Measurements from ENCODE around the gene CCDC69. TPM values are rescaled to one million over a fixed set of nuclear protein-coding genes. Genes with fewer than 3 reads are reported as not detected.

Gene CCDC69
- total RNA-seq, 6 experiments from 2014 or later, result 0.43 to 1.1 (median 0.71) TPM

DNA sequence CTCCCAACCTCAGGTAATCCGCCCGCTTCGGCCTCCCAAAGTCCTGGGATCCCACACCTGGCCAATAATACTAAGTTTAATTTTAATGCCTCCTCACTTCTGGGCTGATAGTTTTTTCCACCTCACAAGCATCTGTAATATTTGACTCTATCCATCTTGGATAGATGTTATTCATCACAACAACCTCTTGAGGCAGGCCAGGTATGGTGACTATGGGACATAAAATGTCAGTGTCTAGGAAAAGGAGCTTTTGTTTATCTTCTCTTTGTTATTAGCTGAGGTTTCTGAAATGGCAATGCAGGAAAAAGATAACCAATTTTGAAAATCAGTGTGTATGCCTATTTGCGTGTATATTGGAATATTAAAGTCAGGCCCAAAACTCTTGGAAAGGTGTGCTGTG, 1.2 kb upstream of the CCDC69 start:
- no peak for DNase-seq
- H3K27ac Mint-ChIP-seq, result no peak overlapping the region
- H3K36me3 Mint-ChIP-seq (ENCODE audit: low read depth), result no peaks in the 10 kb centered on the region
- H3K27me3 Mint-ChIP-seq (ENCODE audit: insufficient read depth), result peaks cover 12% of the 10 kb centered on the region; the same call in 1 of the 2 replicates
- H3K9me3 Mint-ChIP-seq, result no peaks in the 10 kb centered on the region
- H3K4me1 Mint-ChIP-seq (ENCODE audit: low read depth), result peaks cover 13% of the 10 kb centered on the region
- no peak overlapping the region for H3K4me3 Mint-ChIP-seq
- TF ChIP-seq, protein P1, sequence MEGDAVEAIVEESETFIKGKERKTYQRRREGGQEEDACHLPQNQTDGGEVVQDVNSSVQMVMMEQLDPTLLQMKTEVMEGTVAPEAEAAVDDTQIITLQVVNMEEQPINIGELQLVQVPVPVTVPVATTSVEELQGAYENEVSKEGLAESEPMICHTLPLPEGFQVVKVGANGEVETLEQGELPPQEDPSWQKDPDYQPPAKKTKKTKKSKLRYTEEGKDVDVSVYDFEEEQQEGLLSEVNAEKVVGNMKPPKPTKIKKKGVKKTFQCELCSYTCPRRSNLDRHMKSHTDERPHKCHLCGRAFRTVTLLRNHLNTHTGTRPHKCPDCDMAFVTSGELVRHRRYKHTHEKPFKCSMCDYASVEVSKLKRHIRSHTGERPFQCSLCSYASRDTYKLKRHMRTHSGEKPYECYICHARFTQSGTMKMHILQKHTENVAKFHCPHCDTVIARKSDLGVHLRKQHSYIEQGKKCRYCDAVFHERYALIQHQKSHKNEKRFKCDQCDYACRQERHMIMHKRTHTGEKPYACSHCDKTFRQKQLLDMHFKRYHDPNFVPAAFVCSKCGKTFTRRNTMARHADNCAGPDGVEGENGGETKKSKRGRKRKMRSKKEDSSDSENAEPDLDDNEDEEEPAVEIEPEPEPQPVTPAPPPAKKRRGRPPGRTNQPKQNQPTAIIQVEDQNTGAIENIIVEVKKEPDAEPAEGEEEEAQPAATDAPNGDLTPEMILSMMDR (IDR thresholded peaks at IDR 0.05), result no peak

DNA sequence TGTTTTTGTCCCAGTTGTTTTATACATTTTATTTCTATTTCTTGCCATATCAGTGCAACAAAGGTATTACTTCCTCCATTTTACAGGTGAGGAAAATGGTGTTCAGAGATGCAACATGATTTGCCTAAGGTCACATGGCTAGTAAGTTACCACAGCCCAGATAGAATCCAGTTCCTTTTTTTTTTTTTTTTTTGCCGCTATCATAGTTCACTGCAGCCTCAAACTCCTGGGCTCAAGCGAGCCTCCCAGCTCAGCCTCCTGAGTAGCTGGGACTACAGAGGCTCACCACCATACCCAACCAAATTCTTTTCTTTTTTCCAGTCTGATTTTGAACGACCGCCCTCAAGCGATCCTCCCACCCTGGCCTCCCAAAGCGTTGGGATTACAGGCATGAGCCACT, 480 bp upstream of the CCDC69 start:
- H3K4me1 Mint-ChIP-seq (ENCODE audit: low read depth), result peaks cover 13% of the 10 kb centered on the region
- H3K4me3 Mint-ChIP-seq, result peak overlapping the region; percentile 84; the same call in 1 of the 2 replicates
- no peak for DNase-seq
- no peaks in the 10 kb centered on the region for H3K36me3 Mint-ChIP-seq (ENCODE audit: low read depth)
- TF ChIP-seq, protein P1 (IDR thresholded peaks at IDR 0.05), result no peak
- no peaks in the 10 kb centered on the region for H3K9me3 Mint-ChIP-seq
- H3K27me3 Mint-ChIP-seq (ENCODE audit: insufficient read depth), result peaks cover 12% of the 10 kb centered on the region; the same call in 1 of the 2 replicates
- no peak overlapping the region for H3K27ac Mint-ChIP-seq

DNA sequence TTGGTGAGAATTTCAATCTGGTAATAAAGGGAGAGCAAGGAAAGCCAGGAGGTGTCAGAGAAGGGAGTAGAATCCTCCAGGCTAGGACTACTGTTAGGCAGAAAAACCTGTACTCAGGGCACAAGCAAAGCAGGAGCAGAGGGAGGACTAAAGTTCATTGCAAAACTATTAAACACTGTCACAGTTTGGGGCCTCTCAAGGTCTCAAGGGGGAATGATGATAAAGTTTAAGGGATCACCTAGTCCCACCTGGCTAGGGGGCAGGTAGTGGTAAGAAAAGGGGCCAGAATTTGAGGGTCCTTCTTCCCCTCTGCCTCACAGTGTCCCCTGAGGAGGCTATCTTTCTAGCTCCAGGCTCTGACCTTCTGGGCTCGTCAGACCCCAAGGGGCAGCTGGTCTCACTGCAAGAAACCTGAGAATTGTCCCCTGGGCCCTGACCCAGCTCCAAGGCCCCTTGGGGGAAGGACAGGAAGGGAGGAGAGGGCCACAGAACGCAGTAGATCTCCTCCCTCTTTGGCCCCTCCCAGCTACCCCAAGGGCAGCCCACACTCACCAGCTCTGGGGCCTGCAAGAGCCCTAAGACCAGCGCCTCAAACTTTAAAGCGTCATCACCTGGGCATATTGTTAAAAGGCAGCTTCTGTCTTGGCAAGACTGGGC, 974 bp downstream of the CCDC69 start:
- Mint-ChIP-seq H3K27ac (no peak overlapping the region), H3K4me3 (peak overlapping the region; percentile 84), H3K4me1 (ENCODE audit: low read depth) (peaks cover 13% of the 10 kb centered on the region), H3K9me3 (no peaks in the 10 kb centered on the region), H3K27me3 (ENCODE audit: insufficient read depth) (peaks cover 13% of the 10 kb centered on the region), H3K36me3 (ENCODE audit: low read depth) (no peaks in the 10 kb centered on the region)
- TF ChIP-seq, protein P1 (IDR thresholded peaks at IDR 0.05), result no peak
- no peak for DNase-seq

DNA sequence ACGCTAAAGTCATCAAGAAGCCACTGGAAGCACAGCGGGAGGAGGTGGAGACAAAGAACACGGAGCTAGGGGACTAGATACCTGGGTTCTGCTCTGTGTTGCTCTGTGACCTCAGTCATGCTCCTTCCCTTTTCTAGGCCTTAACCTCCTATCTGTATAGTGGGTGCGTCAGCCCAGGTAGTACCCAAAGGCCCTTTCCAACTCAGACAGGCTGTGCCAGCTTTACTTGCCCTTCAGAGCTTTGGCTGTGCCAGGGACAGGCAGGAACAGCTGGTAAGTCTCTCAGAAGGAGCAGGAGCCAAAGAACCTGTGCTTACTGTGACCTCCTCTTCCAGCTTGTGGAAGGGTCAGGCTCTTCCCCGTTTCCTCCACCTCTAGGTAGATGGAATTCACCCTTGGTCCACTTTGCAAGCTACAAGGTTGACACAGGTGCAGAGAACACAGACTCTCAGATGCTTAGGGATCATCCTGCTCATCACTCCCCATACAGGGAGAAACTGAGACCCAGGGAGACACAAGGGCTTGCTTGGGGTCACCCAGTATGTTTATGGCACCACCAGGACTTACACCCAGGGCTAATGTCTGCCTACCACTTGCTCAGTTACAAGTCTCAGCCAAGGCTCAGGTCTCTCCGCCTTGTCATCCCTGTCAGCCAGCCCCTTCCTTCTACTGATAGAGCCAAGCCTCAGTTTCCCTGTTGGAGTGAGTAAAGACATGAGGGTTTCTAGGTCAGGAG, 1.7 kb downstream of the CCDC69 start:
- Mint-ChIP-seq H3K27me3 (ENCODE audit: insufficient read depth) (peaks cover 10% of the 10 kb centered on the region), H3K4me3 (no peak overlapping the region), H3K4me1 (ENCODE audit: low read depth) (peaks cover 13% of the 10 kb centered on the region), H3K27ac (no peak overlapping the region), H3K36me3 (ENCODE audit: low read depth) (no peaks in the 10 kb centered on the region), H3K9me3 (no peaks in the 10 kb centered on the region)
- no peak for DNase-seq
- TF ChIP-seq, protein P1 (IDR thresholded peaks at IDR 0.05), result no peak

DNA sequence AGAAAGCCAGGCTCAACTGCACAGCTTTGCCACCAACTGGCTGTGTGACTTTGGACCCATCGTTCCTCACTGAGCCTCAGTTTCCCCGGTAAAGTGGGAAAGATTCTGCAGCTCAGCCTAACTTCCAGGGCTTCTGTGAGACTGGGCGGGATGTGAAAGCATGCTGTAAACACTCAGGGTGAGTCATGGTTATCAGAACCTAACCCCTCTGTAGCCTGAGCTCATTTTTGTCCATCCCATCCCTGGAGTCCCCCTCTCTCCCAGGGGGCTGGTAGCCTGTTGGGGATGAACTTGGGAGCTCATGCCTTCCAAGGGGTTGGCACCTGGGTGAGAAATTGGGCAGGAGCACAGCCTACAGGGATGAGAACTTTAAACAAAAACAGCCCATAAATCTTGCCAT, 2.3 kb downstream of the CCDC69 start:
- Mint-ChIP-seq H3K9me3 (no peaks in the 10 kb centered on the region), H3K27me3 (ENCODE audit: insufficient read depth) (peaks cover 10% of the 10 kb centered on the region), H3K4me1 (ENCODE audit: low read depth) (peaks cover 13% of the 10 kb centered on the region), H3K27ac (no peak overlapping the region), H3K36me3 (ENCODE audit: low read depth) (no peaks in the 10 kb centered on the region), H3K4me3 (no peak overlapping the region)
- no peak for DNase-seq
- TF ChIP-seq, protein P1 (IDR thresholded peaks at IDR 0.05), result no peak

All from HFFc6 (cell line).